Activated T-cell treated with anti-CD3 and anti-CD28 coated beads, Interleukin-2, amount 50 U/mL, for 1 hour (primary cell): ENCODE data around the gene PIM3.

Experiments used
- DNase-seq: peaks from one replicate; pipeline ENCODE4 v3.0.0-alpha.2; 2020

Gene PIM3

DNA sequence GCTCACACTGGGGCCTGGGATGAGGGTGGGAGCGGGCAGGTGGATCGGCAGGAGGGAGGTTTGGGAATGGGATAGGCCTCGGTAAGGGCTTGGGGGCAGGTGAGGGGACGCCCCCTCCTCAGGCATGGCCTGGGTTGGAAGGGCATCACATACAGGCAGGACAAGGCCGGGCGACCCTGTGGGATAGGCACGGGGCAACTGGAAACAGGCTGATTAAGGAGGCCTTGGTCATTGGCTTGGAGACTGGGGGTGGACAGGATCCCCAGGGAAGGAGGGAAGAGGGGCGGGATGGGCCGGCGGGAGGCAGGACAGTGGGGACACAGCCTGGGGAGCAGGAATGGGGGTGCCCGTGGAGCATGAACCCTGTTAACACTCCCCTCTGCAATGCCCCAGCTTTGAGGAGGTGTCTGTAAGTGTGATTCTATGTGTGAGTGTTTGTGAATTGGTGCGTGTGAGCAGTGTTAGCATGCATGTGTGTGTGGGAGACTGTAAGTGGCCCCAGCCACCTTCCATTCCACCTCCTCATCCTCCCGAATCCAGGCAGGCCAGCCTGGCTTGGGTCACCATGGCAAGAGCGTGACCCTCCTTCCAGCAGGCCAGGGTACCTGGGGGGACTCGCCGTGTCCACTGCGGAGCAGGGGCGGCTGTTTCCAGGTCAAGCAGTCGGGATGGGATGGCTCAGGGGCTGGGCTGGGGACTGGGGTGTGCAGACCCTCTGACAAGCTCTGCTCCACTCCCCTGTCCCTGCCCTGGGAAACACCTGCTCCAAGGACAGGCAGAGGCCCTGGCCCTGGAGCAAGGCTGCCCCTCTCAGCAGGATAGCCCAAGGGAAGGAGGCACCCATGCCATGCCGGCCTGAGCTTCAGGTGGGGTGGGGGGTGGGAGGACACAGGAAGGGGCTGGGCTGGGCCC lies 3.4 kb upstream of the PIM3 start:
- DNase-seq, result no peak

DNA sequence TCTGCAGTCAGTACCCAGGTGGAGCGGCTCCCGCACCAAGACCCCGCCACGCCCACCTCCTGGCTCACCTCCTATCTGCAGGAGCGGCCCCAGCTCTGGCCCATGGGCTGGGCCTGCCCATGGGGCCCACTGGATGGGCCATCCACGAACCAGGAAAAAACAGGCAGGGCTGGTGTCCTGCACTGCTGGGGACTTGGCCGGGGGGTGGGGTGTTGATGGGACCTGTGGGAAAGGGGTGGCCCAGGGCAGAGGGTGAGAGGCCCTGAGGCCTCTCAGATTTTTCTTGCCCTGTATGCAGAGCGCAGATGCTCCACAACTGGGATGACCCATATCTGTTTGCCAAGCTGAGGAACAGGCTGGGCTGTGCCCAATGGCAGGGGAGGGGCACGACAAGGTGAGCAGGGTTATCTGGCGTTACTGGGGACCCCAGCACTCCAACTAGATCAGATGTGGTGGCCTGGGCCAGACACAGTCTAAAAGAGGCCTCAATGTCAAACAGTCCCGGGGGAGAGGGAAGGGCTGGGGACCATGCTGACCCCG lies 2.7 kb upstream of the PIM3 start:
- DNase-seq, result no peak

DNA sequence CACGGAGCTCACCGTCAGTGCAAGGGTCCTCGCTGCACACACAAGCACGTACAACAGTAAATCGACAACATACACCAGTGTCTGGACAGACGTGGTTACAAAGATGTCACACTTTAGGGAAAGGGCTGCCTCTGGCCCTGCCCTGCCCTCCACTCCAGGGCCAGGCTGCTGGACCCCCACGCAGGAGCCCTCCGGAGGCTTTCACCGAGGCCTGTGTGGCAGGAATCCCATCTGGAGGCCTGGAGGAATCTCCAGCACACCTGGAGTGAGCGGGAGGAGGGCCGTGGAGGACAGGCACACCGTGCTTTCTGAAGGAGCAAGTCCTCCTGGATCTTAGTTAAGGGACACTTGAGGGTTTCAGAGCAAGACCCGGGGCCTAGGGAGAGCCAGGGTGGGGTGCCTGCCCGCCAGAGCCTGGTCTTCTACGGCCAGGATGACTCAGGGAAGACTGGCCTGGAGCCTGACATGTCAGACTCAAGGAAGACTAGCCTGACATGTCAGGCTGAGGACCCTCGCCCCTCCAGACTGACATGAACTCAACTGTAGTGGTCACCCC lies 2.1 kb upstream of the PIM3 start:
- no peak for DNase-seq

DNA sequence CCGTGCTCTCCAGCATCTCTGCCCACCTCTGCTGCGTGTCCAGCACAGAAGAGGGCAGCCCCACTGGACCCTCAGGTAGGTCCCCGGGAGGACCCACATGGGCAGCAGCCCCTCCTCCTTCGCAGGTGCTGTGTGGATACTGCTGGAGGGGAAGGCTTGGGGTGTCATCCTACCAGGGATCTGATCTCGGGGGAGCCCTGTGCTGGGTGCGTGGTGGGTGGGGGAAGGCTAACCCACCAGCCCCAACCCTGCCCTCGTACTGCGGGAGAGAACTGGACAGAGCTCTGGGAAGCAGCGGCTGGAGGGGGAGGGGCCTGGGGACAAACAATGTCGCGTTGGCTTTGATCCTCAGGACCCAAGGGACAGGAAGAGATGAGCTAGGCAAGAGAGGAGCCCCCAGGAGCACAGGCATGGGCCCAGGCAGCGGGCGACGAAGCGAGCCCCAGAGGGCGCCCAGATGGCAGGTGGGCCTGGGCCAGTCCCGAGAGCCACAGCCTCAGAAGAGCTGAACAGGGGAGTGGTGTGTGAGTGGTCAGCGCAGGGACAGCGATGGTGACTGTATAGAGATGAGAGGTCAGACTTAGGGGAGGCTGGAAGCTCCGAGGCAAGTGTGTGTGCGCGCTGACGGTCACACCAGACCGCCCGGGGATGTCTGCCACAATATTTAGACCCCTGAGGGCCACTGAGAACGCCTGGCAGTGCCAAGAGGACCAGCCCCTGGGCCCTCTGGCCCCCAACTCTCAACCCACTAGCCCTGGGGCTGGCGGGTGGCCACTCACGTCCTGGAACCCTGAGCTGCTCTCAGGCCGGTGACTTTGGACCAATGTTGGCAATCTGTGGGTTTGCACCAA lies 1.4 kb upstream of the PIM3 start:
- DNase-seq, result no peak

DNA sequence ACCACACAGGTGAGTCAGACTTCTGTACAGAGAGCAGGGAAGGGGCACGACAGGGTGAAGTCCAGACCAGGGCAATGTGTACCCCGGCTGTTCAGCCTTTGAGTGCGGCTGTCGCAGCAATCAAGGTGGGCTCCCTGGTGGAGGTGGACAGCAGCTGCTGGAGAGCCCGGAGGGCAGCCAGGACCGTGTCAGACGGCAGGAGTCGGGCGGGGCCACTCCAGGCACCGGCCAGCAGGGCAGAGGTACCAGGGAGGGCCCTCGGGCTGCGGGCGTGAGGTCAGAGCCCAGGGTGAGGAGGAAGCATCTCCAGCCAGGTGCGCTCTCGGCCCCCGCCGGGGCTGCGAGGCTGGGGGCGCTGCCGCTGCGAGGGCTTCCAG lies 802 bp upstream of the PIM3 start:
- no peak for DNase-seq

DNA sequence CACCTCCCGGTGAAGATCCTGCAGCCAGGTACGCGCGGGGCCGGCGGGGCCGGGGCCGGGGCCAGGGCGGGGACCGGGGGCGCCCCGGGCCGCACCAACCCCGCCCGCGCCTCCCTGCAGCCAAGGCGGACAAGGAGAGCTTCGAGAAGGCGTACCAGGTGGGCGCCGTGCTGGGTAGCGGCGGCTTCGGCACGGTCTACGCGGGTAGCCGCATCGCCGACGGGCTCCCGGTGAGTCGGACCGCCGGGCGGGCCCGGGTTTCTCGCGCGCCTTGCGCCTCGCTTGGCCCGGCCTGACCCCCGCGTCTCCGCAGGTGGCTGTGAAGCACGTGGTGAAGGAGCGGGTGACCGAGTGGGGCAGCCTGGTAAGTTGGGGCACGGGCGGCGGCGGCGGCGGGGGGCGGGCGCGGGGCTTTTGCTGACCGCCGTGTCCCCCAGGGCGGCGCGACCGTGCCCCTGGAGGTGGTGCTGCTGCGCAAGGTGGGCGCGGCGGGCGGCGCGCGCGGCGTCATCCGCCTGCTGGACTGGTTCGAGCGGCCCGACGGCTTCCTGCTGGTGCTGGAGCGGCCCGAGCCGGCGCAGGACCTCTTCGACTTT lies 531 bp downstream of the PIM3 start:
- peak; percentile 64 for DNase-seq

DNA sequence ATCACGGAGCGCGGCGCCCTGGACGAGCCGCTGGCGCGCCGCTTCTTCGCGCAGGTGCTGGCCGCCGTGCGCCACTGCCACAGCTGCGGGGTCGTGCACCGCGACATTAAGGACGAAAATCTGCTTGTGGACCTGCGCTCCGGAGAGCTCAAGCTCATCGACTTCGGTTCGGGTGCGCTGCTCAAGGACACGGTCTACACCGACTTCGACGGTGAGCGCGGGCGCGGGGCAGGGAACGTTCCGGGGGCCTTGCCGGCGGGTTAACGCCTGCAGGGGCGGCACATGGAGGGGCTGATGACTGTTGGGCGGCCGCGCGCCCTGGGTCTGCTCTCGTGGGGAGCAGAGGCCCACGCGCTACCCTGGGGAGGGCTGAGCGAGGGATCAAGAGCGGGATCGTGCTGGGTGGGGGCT lies 1.0 kb downstream of the PIM3 start:
- peak; percentile 60 for DNase-seq

DNA sequence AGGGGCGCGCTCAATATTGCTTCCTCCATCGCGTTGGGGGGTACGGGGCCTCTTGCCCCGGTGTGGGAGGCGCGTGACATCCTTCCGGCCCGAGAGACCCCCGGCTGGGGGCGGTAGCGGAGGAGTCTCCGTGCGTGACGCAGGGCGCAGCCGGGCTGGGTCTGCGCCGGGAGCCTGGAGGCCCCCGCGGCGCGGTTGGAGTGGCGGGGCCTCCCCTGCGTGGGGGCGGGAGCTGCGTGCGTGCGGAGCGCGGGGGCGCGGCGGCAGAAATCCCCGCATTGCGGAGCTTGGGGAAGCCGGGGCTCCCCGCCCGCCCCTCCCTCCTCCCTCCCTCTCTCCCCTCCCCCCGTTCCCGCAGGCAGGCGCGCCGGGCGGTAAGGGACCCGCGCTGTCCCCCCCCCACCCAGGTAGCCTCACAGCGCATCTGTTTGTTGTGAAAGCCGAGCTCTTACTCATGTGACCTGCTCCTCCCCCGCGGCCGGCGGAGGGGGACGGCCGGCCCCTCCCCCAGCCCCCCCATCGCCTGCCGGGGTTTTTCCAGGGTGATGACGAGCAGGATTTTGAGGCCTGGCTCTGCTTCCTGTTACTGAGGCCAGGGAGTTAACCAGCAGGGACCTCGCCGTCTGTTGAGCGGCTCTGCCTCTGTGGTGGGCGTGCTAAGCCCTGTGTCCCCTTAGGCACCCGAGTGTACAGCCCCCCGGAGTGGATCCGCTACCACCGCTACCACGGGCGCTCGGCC lies 1.6 kb downstream of the PIM3 start:
- DNase-seq, result peak; percentile 88

DNA sequence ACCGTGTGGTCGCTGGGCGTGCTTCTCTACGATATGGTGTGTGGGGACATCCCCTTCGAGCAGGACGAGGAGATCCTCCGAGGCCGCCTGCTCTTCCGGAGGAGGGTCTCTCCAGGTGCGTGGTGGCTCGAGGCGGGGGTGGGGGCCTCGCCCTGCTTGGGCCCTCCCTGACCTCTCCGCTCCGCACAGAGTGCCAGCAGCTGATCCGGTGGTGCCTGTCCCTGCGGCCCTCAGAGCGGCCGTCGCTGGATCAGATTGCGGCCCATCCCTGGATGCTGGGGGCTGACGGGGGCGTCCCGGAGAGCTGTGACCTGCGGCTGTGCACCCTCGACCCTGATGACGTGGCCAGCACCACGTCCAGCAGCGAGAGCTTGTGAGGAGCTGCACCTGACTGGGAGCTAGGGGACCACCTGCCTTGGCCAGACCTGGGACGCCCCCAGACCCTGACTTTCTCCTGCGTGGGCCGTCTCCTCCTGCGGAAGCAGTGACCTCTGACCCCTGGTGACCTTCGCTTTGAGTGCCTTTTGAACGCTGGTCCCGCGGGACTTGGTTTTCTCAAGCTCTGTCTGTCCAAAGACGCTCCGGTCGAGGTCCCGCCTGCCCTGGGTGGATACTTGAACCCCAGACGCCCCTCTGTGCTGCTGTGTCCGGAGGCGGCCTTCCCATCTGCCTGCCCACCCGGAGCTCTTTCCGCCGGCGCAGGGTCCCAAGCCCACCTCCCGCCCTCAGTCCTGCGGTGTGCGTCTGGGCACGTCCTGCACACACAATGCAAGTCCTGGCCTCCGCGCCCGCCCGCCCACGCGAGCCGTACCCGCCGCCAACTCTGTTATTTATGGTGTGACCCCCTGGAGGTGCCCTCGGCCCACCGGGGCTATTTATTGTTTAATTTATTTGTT lies 2.4 kb downstream of the PIM3 start:
- peak; percentile 38 for DNase-seq

DNA sequence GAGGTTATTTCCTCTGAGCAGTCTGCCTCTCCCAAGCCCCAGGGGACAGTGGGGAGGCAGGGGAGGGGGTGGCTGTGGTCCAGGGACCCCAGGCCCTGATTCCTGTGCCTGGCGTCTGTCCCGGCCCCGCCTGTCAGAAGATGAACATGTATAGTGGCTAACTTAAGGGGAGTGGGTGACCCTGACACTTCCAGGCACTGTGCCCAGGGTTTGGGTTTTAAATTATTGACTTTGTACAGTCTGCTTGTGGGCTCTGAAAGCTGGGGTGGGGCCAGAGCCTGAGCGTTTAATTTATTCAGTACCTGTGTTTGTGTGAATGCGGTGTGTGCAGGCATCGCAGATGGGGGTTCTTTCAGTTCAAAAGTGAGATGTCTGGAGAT lies 3.1 kb downstream of the PIM3 start:
- peak; percentile 31 for DNase-seq

DNA sequence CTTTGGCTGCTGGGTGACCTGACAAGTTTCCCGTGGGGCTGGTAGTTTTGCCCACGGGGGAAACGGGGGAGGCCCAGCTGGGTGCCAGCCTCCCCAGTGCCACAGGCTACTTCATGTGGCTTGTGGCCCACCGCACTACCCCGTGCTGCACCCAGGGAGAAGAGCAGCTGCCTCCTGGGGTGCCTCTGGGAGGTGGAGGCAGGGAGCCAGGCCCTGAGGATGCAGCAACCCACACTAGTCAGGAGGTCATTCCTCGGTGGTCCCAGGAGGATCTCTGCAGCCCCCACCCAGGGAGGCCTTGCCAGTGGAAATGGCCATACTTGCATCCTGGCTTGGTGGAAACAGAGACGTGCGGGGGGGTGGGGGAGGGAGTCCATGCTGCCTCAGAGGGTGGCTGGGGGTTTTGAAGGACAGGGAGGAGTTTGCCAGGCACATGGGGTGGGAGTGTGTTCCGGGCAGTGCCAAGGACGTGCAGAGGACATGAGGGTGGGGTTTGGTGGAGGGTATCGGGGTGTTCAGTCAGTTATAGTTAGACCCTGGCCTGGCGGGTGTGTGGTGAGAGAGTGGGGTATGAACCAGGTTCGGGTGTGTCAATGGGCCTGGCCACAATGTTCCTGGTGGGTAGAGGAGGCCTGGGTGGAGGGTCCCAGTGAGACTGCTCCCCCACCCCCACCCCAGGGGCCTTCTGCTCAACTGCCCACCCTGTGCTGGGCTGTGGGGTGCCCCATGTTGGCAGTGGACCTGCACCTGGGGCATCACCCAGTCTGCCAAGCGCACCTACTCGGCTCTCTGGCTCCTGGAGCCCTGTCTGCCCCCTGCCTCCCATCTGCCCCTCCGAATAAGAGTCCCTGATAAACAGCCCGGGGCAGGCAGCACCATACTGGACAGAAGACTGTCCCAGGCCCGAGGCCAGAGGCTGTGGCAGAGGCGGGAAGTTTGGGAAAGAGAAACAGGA lies 3.8 kb downstream of the PIM3 start:
- peak; percentile 52 for DNase-seq

DNA sequence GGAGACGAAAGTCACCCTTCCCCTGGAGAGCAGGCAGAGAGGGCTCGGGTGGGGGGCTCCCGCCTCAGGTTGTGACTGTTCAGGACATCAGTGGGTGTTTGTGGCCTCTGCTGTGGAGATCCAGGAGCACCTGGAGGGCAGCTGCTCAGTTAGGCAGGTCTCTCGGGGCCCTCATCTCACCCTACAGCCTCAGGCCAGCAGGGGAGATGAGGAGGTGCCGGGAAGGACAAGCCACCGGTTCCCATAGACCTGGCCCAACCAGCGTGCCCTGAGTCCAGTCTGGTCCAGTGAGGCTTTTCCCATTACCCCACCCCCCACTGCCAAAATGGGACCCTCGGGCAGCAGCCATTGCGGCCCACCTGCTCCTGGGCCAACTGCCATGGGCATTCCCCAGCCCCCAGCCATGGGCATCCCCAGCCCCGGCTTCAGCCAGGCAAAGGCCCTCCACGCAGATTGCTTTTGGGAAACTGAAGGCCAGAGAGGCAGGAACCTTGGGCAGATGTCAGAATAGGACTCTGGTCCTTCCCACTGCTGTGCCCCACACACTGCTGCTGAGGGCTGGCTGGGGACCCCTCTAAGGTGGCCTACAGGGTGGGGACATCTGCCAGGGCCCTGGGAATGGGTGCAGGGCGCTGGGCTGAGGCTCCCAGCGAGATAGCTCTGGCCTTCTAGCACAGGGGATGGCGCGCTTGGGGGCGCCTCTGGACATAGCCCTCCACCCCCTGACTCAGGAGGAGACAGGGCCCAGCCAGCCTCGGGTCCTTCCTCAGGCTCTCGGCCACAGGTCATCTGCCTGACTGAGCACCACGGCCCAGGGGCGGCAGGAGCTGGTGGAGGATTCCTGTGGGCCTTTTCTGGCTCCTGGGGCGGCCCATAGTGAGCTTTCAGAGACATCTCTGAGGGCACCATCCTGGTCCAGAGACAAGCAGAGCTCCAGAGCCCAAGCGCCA lies 4.8 kb downstream of the PIM3 start:
- DNase-seq, result peak; percentile 56

DNA sequence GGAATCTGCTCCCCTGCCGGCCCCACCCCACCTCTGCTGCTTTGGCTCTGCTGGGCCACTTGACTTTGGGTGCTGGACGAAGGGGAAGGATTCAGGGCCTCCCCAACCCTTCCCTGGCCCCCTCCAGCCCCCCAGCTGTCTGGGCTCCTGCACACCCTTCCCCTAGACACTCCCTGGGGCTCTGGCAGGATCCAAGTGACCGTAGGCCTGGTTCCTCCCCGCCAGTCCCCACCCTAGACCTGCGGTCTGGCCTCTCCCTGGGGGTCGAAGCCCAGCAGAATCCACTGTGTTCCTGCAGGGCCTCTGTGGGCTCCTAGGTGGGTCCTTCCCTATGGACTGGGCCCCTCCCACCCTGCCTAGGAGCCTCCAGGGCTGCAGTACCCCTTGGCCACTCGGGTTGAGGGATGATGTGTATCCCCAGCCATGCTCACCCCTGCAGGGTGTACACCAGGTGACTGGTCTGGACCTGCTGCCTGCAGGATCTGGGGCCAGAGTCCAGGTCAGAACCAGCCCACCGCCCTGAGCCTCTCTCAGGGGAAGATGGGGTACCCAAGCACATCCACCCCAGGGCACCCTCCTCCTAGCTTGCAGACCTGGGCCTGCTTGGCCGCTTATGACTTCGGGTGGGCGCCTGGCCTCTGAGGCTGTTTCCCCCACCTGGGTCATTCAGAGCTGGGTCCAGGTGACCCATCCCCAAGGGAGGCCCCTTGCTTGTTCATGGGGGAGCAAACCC lies 5.6 kb downstream of the PIM3 start:
- no peak for DNase-seq

DNA sequence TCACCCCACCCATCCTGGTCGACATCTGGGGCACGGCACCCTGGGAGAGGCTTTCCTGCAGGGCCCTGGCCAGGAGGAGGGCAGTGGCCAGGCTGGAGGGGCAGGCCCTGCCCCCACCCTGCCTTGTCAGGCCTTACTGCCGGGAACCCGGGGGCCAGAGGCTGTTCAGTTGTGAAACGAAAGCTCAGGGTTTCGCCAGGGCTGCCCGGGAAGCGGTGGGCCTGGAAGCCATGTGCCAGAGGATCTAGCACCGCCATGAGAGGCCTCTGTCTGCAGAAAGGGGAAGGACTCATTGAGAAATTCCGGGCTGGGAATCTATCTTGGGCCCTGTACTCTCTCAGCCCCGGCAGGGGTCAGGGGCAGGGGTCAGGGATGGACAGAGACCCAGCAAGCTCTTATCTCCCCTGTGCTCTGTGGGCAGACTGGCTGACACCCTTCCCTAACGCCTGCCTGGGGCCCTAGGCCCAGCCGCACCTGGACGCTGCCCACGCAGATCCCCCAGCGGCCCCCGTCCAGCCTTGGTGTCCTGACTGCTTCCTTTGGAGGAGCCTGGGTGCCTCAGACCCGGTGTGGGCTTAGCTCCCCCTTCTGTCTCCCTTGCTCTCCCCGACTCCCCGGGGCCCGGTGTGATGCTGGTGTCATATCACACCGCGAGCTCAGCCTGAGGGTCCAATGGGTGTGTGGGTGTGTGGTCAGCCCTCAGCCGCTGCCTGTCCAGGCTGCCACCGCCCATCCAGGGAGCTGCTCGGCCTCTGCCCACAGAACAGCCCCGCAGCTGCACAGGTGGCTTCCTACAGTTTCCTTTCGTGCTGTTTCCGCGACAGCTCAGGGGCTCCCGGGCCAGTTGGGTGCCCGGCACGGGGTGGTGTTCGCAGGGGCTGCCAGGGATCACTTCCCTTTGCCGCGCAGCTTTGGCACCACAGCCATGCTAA lies 6.5 kb downstream of the PIM3 start:
- peak; percentile 52 for DNase-seq

DNA sequence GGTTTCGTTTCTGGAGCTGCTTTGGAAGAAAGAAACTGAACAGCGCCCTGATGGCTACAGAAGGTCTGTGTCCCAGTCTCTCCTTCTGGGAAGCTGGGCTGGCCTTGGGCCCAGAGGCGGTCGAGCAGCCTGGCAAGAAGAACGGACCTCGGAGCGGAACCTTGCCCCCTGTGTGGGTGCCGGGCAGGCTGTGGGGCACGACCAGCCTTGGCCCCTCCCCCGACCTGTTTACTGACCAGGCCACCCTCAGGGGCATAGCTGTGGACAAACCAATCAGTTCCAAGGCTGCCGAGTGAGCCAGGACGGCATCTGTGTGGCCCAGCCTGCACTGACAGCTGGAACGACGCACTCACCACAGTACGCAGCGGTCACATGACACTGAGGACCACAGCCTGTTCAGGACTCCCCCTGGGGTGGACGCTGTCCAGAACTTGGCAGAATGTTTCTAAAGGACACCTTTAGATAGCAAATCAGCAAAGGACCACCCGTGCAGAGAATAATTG lies 7.2 kb downstream of the PIM3 start:
- no peak for DNase-seq

DNA sequence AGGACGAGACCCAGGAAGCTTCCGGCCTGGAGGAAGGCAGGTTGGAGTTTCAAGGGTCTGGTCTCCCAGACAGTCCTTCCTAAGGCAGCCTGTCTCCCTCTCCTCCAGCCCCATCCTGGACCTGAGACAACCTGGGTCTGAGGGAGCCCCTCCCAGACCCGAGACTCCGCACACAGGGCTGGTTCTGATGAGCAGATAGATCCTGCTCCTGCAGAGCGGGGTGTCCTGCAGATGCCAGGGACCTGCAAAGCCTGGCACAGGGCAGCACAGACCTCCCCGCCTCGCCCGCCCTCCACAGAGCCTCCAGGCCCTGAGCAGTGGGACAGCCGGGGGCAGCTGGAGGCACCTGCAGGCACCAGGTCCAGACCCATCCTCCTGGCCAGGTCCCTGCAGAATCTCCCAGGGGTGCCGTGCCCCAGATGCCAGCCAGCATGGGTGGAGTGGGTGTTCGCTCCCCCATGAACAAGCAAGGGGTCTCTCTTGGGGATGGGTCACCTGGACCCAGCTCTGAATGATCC lies 7.8 kb downstream of the PIM3 start:
- peak; percentile 36 for DNase-seq
